Psoas muscle (tissue), 8 donors: ENCODE data around the gene TBPL2. TPM values are rescaled to one million over a fixed set of nuclear protein-coding genes. Genes with fewer than 3 reads are reported as not detected.

Experiments used
- ATAC-seq, 4 donors: fragments of 200-7000 bp; cut with Tn5 transposase; one replicate each; pipeline ENCODE4 v1.9.1; 2020; ENCODE audit warnings: moderate library complexity in 3 of 4, mild to moderate bottlenecking in 2 of 4
- DNase-seq, 2 donors: peaks; one replicate each; pipeline ENCODE4 v3.0.0-alpha.2; 2020
- H3K27ac ChIP-seq: fragments of 200-600 bp; one replicate; pipeline ENCODE4 v1.8.0; 2022
- H3K27me3 ChIP-seq, 3 donors: fragments of 200-600 bp in 1 of 3; one replicate each; pipeline versions ENCODE4 v1.6.1 to v1.8.0; 2013 to 2022; ENCODE audit warnings: low read length in 2 of 3, mild to moderate bottlenecking in 2 of 3, moderate library complexity in 1 of 3; ENCODE audit not compliant: insufficient read depth in 3 of 3
- H3K36me3 ChIP-seq, 2 donors: fragments of 200-600 bp in 1 of 2; one replicate each; pipeline versions ENCODE4 v1.6.1 to v1.8.0; 2013 to 2022; ENCODE audit warnings: low read depth in 1 of 2, mild to moderate bottlenecking in 1 of 2, moderate library complexity in 1 of 2; ENCODE audit not compliant: insufficient read depth in 1 of 2
- H3K4me1 ChIP-seq: fragments of 200-600 bp; one replicate; pipeline ENCODE4 v1.8.0; 2022
- H3K4me3 ChIP-seq: fragments of 200-600 bp; one replicate; pipeline ENCODE4 v1.8.0; 2022; ENCODE audit warnings: mild to moderate bottlenecking
- H3K9me3 ChIP-seq: fragments of 200-600 bp; one replicate; pipeline ENCODE4 v1.8.0; 2022
- CTCF ChIP-seq: fragments of 200-600 bp; IDR thresholded peaks from one replicate; pipeline ENCODE4 v1.8.0; 2022; ENCODE audit warnings: antibody characterized with exemption
- WGBS, 3 donors: extraction: QIAGEN DNeasy Blood & Tissue Kit; methylation state at CpG; one replicate each; pipeline versions ENCODE4 v1.1.6 to v1.1.7; 2013; 5-methylcytosine and 5-hydroxymethylcytosine counted together
- intact Hi-C, 2 donors: fragments of 100-400 bp; cut with DNase I; formaldehyde crosslinking; loops; one replicate each; pipeline versions ENCODE4 v1.11.0 to v1.14.2; 2022
- polyA plus RNA-seq, 3 donors: library from polyadenylated mRNA; stranded (reverse); fragments of 200-250 nt; gene quantifications; one replicate each; pipeline ENCODE4 v1.2.3, GENCODE V29; 2013
- total RNA-seq, 4 donors: library from RNA; stranded (reverse); fragmentation: NEBNext Ultra II Directional in 2 of 4; extraction: Animal tissue kit (Norgen Biotek cat#: 25700) in 2 of 4; gene quantifications; one replicate each; pipeline versions ENCODE4 v1.2.1 to v1.2.4, GENCODE V29; 2021 to 2023
- donor health status: healthy with polysubstance abuse.
- donor health status: DM: no; HTN: no; CAD: no; lungs with moderate emphysema.
- donor health status: Bipolar disorder and iron deficiency.
- donor health status: healthy.
- donor health status: DM: yes; HTN: yes; CAD: no.
- donor health status: DM: no; HTN: no; CAD: no.
- donor health status: DM: no; HTN: no; CAD: no.
- donor health status: DM: yes; HTN: yes; CAD: no.

The TBPL2 gene
- total and polyA plus RNA-seq, 7 donors = not detected

GRCh38 chr14:55399183-55399582 is 41.2 kb downstream of the TBPL2 start:
- intact Hi-C loops = no loop called here
- Histone ChIP-seq H3K27ac (peak overlapping the region; percentile 85), H3K36me3 (peaks cover 0 to 29% of the 10 kb centered on the region in 2 donors), H3K4me1 (peaks cover 30% of the 10 kb centered on the region), H3K4me3 (no peak overlapping the region), H3K27me3 (no peaks in the 10 kb centered on the region), H3K9me3 (no peaks in the 10 kb centered on the region)
- DNase-seq (no peak), ATAC-seq (peak in 2 of 4 donors; percentile 35 to 40)
- no peak for TF ChIP-seq CTCF
- 33 to 47% (median 33%) methylated on average over 1 of the region's 1 CpG for WGBS, 3 donors

- 22 to 29% (median 25%) methylated on average over 5 of the region's 5 CpGs for WGBS, 3 donors
- H3K36me3 ChIP-seq = peaks cover 0 to 34% of the 10 kb centered on the region in 2 donors
- DNase-seq (no peak), ATAC-seq (peak; percentile 98 to 100 (median 99))
- H3K27me3 ChIP-seq = no peaks in the 10 kb centered on the region
- H3K4me3 ChIP-seq = no peak overlapping the region
- H3K27ac ChIP-seq = peak overlapping the region; percentile 85
- intact Hi-C loops = no loop called here
- no peak for TF ChIP-seq CTCF
- H3K9me3 ChIP-seq = no peaks in the 10 kb centered on the region
- H3K4me1 ChIP-seq = peaks cover 25% of the 10 kb centered on the region
Observed at GRCh38 chr14:55398679-55399078, 41.7 kb downstream of the TBPL2 start.

GRCh38 chr14:55389330-55389729 is 51.1 kb downstream of the TBPL2 start:
- 78 to 89% (median 80%) methylated on average over 4 of the region's 4 CpGs for WGBS, 3 donors
- Histone ChIP-seq H3K36me3 (peaks cover 0 to 58% of the 10 kb centered on the region in 2 donors), H3K27me3 (no peaks in the 10 kb centered on the region), H3K9me3 (no peaks in the 10 kb centered on the region), H3K27ac (peak overlapping the region; percentile 84), H3K4me3 (no peak overlapping the region), H3K4me1 (peaks cover 37% of the 10 kb centered on the region)
- intact Hi-C loops = no loop called here
- DNase-seq (no peak), ATAC-seq (no peak)
- TF ChIP-seq CTCF = no peak

GRCh38 chr14:55388160-55388559 is 52.3 kb downstream of the TBPL2 start:
- ATAC-seq (peak in 3 of 4 donors; percentile 41 to 66 (median 63)), DNase-seq (no peak)
- Histone ChIP-seq H3K27ac (peak overlapping the region; percentile 84), H3K36me3 (peaks cover 0 to 52% of the 10 kb centered on the region in 2 donors), H3K4me1 (peaks cover 48% of the 10 kb centered on the region), H3K4me3 (no peak overlapping the region), H3K27me3 (no peaks in the 10 kb centered on the region), H3K9me3 (no peaks in the 10 kb centered on the region)
- intact Hi-C loops = no loop called here
- no peak for TF ChIP-seq CTCF

- WGBS, 3 donors = 93 to 99% (median 96%) methylated on average over 4 of the region's 4 CpGs
- Histone ChIP-seq H3K4me1 (peaks cover 57% of the 10 kb centered on the region), H3K4me3 (no peak overlapping the region), H3K27me3 (no peaks in the 10 kb centered on the region), H3K36me3 (peaks cover 0 to 49% of the 10 kb centered on the region in 2 donors), H3K27ac (peak overlapping the region; percentile 84), H3K9me3 (no peaks in the 10 kb centered on the region)
- intact Hi-C loops = no loop called here
- ATAC-seq = no peak
- no peak for DNase-seq
- no peak for TF ChIP-seq CTCF
Observed at GRCh38 chr14:55387121-55387520, 53.3 kb downstream of the TBPL2 start.
